Activated CD4-positive, alpha-beta T cell treated with anti-CD3 and anti-CD28 coated beads, Interleukin-2, amount 50 U/mL, for 16 hours (primary cell): ENCODE results near the gene CCDC73.
"Not testable (repeated sequence)": the region's sequence is repeated elsewhere in the genome, so short reads cannot be mapped to it uniquely, and the experiment has no call there.

Experiments used
- DNase-seq: peaks from one replicate; pipeline ENCODE4 v3.0.0-alpha.2; 2020

Gene CCDC73

DNA sequence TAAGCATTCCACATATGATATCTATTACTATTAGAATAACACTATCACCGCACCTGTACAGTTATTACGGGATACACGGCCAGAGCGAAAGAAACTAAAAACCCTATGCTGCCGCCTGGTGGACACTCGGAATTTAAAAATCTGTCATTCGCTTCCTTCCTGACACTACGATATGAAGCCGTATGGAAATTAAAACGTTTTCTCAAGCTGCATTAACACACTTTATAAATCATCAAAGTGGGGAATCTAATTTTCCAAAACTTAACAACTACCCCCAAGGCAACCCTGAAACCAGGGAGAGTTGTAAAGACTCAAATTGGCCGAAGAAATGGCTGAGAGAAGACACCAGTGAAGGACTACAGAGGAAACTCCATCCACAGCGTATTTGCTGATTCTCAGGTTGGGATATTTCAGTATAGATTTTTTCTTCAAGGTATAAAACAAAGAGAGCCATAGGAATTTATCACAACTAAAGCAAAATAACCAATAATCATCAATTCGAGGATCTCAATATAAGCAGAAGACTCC, 1.4 kb downstream of the CCDC73 start:
- DNase-seq = peak; percentile 63

DNA sequence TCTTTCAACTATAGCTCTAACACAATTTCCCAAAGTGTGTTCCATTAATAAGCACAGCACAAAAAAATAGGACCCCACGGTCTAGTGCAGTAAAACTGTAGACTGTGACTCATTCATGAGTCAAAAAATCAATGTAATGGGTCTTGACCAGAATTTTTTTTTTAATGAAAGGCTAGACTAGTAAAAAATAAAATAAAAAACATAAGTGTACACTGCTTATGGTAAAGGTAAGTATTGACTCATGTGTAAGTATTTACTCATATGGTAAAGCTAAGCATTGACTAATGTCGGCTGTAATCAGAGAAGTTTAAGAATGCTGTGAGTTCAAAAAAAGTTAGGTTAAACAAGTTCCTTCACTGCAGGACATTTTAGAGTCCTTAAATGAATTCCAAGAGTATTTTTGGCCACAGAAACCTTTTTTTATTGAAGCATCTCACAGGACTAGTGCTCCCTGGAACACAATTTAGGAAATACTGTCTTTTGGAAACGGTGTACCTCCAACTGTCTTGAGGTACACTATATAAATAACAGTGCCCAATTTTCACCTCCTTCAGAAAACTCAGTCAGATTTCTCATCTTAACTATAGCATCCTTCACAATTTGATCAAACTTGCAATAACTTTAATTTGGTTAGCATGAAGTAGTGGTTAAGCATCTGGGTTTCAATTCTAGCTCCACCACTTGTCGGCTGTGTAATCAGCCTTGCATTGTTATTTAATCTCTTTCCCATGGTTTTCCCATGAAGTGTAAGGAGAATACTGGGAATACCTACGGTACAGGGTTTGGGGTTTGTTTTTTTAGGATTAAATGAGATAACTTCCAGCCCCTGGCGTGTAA, 2.1 kb downstream of the CCDC73 start:
- no peak for DNase-seq

DNA sequence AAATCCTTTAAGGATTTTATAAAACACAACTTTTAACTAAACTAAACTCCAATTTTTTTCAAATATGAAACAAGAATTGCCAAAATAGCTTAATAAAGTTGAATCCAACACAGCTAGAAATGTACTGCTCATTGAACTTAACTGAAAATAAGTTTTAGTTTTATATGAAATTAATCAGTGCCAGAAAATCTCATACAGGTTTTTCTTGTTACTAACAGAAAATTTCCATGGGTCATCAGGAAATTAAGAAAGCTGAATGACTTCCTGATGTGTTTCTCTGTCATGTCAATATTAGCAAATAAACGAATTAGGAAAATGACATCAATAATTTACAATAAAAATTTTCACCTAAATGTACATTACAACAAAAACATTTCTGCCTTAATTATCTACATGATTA, 3.5 kb downstream of the CCDC73 start:
- DNase-seq = no peak

DNA sequence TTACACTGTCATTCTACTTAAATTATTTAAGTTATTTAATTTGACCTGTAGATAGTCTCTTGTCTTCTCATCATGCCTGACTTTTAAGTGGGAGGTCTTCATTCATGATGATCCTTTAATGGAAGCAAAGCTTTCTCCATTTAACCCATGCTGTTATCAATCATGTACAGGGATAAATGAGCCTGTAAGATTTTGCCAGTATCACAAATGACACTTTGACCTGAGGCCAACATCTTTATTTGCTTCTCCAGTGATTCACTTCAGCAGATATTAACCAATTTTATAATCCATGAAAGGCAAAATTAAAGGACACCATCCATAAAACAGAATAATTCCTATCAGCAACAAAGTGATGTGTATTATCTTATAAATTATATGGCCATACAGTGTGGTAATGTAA, 7.7 kb downstream of the CCDC73 start:
- DNase-seq = no peak

DNA sequence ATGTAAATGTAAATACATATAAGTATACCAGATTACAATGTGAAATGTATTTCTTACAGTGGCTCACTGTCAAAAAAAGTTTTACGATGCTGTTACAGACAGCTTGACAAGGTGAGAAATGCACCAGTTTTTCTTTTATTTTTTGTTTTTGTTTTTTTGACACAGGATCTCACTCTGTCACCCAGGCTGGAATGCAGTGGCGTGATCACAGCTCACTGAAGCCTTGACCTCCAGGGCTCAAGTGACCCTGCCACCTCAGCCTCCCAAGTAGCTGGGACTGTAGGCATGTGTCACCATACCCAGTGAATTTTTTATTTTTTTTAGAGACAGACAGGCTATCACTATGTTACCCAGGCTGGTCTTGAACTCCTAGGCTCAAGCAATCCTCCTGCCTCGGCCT, 9.2 kb downstream of the CCDC73 start:
- DNase-seq = no peak

DNA sequence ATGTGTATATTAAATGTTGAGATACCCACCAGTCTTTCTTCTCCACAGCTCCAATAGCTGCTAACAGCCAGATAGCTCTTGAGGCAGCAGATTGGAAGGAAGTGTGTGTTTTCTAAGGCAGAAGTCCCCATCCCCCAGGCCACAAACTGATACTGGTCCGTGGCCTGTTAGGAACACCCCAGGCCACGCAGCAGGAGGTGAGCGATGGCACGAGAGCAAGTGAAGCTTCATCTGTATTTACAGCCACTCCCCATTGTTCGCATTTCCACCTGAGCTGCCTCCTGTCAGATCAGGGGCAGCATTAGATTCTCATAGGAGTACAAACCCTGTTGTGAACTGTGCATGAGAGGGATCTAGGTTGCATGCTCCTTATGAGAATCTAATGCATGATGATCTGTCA, 12.7 kb downstream of the CCDC73 start:
- DNase-seq = no peak

DNA sequence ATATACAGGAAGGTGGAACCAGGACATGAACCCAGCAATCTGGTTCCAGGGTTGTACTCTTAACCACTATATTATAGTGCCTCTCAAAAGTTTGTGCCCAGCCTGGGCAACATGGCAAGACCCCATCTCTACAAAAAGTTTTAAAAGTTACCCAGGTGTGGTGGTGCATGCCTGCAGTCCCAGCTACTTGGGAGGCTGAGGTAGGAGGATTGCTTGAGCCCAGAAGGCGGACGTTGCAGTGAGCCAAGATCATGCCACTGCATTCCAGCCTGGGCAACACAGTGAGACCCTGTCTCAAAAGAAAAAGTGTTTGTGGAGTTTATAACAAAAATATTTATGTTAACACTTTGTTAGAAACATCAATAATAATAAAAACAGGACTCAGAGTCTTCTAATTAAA, 13.6 kb downstream of the CCDC73 start:
- not testable (repeated sequence) for DNase-seq

DNA sequence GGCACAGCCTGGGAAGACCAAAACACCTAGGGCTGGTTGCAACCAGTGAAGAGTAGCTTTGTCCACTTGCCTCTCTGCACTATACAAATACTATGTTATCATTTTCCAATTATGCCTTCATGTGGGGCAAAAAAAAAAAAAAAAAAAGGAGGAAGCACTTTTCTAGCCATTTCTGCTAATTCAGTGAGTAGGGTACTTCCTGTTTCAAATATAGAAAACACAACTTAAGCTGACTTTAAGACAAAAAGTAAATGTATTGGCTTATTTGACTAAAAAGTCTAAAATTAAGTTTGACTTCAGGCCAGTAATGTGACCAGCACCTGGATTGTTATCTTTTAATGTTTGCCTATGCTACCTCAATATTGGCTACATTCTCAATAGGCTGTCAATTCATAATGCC, 15.3 kb downstream of the CCDC73 start:
- no peak for DNase-seq

DNA sequence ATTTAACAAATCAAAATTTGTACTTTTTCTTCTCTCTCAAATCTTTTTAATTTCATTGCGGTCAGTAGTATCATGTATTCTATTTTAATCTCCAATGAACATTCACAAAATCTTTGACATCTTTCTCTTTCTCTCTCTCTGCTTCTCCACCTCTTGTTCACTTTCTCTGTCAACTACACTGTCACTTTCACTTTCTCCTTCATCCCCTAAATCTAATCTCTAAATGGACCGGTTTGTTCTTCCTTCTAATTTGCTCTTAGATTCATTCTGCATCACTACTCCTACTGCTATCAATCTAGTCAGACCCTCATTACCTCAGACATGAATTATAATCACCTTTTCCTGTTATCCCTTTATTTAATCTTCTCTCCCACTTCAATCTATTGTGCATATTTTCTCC, 18.6 kb downstream of the CCDC73 start:
- DNase-seq = no peak

DNA sequence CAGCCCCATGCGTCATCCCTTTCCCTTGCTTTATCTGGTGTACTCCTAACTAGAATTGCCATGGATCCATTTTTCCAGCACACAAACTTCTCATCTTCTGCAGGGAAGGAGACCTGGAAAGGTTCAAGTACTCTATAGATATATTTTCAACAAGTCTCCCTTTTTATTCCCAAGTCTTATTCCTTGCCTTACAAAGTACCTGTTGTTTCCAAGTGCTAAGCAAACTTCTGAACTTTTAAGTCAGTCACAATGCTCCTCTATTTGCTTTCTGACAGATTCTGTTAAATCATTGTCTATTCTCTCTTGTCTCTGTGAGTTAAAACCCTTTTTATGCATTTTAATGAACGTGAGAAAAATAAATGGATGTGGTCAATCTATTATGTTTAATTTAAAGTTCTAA, 20.4 kb downstream of the CCDC73 start:
- DNase-seq = no peak

DNA sequence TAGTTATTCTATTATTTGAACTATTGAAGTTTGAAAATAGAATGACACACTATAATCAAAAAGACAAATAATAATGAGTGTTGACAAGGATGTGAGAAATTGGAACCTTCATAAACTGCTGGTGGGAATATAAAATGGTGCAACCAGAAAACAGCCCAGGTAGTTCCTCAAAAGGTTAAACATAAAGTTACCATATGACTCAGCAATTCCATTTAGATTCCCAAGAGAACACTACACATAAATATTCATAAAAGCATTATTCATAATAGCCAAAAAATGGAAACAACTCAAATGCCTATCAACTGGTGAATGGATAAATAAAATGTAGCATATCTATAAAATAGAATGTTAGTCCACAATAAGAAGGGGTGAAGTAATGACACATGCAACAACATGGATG, 21.7 kb downstream of the CCDC73 start:
- no peak for DNase-seq

DNA sequence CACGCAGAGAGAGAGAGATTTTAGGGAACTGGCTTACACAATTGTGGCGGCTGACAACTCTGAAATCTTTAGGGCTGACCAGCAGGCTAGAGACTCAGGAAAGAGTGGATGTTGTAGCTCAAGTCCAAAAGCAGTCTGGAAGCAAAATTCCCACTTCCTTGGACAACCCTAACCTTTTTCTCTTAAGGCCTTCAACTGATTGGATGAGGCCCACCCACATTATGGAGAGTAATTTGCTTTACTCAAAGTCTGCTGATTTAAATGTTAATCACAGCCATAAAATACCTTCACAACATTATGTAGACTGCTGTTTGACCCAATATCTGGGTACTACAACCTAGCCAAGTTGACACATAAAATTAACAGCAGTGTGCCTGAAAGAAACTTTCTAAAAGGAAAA, 32.7 kb downstream of the CCDC73 start:
- not testable (repeated sequence) for DNase-seq

DNA sequence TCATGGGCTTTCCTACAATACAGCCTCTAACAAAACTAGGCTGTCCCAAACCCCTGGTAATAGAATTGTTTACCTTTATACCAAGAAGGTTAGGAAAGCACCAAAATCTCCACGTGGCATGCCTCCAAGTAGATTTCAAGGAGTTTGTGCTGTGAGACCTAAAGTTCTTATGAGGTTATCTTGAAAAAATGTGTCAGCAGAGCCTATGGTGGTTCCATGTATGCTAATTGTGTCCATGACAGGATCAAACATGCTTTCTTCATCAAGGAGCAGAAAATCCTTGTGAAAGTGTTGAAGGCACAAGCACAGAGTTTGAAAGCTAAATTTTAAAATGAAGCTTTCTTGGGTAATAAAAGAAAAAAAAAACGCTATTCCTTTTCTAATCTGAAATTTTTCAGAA, 36.2 kb downstream of the CCDC73 start:
- DNase-seq = no peak

DNA sequence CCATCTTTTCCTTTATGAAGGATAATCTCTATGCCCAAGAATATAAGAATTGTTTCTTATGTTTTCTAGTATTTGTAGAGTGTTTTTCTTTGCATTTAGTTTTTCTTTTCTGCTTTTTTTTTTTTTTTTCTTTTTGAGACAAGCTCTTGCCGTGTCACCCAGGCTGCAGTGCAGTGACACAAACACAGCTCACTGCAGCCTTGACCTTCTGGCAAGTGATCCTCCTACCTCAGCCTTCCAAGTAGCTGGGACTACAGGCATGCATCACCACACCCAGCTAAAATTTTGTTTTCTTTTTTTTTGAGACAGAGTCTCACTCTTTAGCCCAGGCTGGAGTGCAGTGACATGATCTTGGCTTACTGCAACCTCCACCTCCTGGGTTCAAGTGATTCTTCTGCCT, 41.3 kb downstream of the CCDC73 start:
- DNase-seq = not testable (repeated sequence)

DNA sequence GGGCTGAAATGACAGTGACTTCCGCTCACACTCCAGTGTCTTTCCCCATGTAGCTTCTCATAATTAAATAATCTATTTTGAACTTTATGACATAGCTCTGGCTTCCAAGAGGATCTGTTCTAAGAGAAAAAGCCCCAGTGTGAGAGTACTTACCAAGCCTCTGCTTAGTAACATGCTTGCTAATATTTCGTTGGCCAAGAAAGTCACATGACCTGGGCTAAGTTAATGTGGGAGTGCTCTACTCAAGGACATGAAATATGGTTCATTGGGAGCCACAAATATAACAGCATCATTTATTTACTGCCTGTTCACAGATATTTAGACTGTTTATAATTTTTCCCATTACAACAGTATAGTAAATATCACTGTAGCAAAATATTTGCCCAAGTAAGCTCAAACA, 42.5 kb downstream of the CCDC73 start:
- no peak for DNase-seq

DNA sequence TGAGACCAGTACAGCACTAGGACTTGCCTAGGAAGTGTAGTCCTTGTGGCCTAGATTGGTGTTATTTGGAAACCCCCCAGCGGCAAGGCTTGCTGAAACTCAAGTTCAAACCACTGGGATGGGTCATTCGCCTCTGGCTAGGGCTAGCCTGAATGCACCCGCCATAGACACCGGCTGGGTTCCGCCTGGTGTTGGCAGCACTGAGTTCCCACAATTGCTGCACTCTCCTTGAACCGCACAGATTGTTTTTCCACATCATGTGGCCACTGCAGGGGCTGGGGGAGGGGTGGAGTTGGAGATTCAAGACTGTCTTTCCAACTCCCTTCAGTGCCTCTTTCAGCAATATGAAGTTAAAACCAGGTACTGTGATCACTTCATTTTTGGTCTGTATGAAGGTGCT, 43.1 kb downstream of the CCDC73 start:
- no peak for DNase-seq

DNA sequence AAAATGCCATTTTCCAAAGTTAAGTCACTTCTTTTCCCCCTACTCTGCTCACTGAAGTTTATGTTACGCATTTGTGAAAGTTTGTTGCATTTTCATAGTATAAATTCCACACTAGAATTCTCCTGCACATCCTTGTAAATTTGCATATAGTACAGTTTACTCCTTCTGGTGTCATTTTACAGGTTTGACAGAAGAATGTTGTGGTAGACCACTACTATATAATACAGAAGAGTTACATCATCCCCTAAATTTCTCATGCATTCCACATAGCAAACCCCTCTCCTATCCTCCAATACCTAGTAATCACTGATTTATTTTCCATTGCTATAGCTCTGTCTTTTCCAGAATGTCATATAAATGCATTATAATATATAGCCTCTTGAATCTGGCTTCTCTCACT, 64.5 kb downstream of the CCDC73 start:
- DNase-seq = no peak

DNA sequence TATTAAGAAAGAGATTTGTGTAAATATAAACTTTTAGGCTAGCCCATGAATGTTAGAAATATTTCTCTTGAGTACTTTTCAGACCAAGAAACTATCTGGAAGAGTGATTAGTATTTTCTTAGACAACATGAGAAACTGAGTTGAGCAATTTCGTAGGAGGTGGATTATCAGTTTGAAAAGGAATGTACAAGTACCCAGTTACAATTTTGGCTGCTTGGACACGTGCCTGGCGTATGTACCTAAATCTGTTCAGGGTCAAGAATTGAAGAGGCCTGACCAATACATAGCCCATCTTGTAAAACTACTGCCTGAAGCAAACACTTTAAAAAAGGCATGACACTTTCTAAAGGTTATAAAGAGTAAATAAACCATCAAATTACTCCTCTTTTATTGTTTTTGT, 71.1 kb downstream of the CCDC73 start:
- no peak for DNase-seq

DNA sequence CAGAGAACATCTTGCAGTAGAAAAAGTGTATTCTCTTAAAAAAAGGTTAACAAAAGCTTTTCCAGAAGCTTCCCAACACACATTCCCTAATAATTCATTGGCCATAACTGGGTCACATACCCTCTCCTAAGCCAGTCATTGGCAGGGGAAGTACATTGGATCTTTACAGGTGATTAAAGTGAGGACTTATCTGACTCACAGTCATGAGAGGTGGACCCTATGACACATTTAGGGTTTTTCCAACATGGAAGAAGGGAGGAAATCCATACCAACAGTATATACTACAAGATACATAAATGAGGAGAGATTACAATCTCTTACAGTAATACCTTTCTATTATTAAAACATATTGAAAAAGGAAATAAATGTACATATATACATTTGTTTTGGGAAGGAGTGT, 72.2 kb downstream of the CCDC73 start:
- no peak for DNase-seq

DNA sequence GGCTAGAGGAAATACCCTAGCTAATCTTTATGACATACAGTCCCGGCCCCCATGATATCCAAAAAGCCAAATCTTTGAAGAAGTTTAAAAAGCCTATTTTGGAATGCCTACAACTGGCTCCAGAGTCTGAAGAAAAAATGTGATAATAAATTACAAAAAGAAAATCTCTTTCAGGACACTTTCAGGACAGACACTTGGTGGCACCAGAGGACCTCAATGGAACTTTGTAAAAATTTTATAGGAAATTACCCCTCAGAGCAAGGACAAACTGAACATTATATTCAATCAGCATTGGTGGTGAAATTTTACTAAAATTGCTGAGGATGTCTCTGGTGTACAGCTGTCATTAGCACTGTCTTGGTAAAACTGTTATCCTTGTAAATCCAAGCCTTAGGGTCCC, 81.0 kb downstream of the CCDC73 start:
- DNase-seq = no peak

DNA sequence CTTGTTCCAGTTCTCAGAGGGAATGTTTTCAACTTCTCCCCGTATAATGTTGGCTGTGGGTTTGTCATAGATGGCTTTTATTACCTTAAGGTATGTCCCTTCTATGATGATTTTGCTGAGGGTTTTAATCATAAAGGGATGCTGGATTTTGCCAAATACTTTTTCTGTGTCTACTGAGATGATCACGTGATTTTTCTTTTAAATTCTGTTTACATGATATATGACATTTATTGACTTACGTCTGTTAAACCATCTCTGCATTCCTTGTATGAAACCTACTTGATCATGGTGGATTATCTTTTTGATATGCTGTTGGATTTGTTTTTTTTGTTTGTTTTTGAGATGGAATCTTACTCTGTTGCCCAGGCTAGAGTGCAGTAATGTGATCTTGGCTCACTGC, 85.5 kb downstream of the CCDC73 start:
- not testable (repeated sequence) for DNase-seq

DNA sequence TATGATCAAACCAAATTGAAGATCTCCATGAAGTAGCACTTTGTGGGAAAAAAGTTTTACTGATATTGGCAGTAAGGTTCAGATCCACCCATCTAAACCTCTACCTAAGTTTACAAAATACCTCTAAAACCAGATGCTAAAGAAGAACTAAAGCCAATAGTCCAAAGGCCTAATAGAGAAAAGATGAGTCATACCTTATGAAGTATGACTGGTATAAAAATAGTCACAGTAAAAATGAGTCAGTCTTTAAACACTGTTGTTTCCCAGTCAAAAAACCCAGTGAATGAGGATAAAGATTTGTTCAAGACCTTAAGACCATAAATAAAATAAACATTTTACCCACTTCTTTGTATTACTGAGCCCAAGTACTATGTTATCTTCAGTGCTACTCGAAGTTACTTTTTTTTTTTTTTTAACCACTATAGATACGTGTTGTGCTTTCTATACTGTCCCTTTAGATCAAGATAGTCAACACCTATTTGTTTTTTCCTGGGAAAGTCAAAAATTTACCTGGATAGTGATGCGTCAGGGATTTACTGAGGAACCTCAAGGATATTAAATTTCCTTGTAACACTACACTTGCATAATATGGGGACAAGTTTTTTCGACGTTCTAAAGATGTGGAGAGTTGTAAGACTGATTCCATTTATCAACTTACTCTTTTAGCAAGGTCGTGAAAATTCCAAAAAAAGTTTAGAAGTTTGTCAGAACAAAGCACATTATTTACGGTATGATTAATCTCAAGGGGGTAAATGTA, 87.3 kb downstream of the CCDC73 start:
- DNase-seq = peak; percentile 4

DNA sequence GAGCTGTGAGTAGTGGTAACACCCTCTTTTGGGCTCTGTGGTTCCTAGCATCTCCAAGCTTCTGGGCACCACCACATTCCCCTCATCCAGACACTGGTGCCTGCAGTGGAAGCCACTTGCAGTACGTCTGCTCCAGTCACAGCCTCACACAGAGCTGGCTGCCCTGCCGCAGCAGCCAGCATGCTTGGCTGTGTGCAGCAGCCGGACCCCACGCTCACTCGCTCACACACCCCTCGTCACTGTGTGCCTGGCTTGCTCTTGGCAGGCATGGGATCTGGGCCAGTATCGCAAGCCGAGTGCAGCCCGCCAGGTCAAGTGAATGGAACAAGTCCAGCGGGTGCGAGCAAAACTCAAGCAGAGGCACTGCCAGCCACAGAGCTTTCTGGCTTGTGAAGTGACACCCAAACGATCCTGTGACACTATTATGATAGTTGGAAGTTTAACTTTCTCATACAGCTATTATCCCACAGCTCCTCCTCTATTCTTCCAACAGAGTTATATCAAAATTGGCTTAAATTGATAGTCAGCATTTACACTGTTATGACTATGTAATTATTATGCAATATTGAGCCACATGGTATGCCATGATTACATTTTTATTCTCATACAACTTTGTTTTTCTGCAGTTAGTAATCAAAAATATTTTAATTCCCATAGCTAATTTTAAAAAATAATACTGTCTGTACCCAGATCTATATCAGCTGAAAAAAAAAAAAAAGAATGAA, 89.0 kb downstream of the CCDC73 start:
- DNase-seq = no peak

DNA sequence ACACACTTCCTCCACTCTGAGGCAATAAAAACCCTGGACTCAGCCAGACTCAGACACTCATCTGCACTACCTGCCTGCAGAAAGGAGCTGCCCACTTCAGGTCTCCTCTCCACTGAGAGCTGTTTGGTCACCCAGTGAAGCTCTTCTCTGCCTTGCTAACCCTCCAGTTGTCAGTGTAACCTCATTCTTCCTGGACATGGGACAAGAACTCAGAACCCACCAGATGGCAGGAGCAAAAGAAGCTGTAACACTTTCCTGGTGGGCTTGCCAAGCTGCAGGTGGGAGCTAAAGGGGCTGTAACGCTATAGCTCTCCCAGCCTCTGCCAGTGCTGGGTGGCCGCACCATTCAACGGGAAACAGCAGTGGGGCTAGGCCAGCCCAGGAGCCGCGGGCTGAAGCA, 89.7 kb downstream of the CCDC73 start:
- no peak for DNase-seq
